ENCODE measurements around the gene APOBEC2.

Gene APOBEC2

DNA sequence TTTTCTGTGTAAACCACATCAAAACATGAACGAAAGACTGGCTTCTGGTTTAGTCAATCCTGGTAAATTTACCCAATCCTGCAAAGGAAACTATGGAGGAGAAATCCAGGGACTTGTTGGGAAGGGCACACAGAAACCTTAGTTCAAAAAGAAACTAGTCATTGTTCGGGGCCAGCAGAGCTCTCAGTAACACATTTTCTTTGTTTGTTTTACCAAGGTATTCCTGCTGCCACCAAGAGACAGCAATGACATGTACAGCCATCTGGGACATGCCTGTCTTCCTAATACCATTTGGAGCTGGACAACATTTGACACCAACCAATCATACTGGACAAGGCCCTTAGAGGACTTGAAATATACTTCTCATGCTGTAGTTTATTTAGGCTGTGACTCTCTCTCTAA is 10.9 kb downstream of the APOBEC2 start:
- no peak for DNase-seq

GRCh38 chr6:41064841-41065240 is 11.8 kb downstream of the APOBEC2 start:
- no peak for DNase-seq

DNA sequence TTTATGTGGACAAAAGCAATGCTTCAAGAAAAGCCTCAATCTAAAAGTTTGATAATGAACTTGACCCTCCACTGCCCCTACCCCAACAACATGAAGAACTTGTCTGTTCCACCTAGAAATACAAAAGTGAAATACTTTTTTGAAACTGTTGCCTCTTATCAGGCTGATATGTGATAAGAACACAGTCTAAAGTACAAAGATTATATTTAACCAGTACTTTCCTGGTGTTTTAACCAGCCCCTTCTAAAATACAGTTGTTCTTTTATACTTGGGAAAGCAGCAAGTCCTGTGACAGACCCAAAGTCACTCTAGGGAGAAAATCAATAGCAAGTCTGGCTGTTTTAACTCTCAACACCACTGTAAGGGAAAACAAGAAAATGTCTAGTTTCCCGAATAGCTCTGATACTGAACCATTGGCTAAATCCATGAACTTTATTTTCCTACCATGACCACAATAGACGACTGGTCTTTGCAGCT is 12.6 kb downstream of the APOBEC2 start:
- DNase-seq, result no peak

GRCh38 chr6:41066867-41067304 is 13.9 kb downstream of the APOBEC2 start:
- peak; percentile 68 for DNase-seq

DNA sequence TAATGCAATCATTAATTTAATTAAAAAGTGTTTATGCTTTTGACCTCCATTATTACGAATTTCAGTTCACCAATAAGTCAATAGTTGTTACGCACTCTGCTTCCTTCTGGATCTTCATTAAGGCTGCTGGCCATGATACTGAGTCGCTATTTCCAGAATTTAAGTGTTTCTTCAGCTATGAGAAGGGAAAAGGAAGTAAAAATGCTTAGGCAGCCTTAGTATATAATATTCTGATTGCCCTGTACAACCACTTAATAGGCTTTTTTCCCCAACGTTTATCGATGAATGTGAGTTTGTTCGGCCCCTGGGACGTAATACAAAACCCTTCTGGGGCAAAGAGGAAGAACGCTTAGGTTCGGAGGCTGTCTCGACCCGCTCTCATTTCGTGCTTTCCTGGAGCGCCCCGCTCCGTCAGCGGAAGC is 18.5 kb downstream of the APOBEC2 start:
- DNase-seq, result no peak

DNA sequence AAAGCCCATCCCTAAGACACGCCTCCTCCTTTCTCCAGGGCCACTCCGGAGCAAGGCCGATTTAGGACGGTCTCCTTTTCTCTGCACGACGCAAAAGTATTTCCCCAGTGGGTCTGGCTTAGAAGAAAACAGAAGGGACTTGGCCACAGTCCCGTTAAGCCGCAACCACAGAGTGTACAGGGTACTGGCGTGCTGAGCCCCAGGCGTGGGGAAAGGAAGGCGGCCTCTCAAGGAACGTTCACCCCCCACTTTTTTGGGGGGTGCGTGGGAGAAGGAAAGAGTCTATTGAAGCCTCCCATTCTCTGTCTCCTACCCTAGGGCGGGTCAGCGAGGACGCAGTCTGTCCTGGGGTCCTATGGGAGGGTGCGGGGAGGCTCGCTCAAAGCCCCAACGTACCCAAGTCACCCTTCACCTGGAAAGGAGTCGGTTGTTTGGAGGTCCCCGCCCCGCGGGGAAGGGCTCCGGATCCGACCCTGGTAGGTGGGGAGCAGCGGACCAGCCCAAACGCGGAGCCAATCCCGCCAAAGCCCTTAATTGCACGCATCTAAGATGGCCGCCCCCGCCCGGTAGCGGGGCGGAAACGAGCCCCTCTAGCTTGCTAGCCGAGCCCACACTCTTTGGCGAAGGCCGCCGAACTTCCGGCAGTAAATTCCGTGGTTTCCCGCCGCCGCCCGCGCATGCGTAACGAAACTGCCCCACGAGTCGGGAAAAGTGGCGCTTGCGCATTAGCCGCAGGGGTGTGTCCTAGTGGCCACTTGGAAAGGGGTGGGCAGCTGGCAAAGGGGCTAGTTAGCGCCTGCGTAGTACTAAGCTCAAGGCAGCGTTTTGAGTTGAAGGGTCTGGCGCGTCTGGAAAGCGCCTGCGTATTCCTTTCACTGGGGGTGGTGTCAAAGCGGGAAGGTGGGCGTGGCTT is 19.2 kb downstream of the APOBEC2 start, which contains the start of gene OARD1:
TSS of gene OARD1 (minus strand) at position 434 of the 913 bp plus-strand sequence. CDS start 722 bp downstream, outside the sequence.
- DNase-seq, result peak; percentile 100

- DNase-seq, result no peak
These were observed 19.8 kb downstream of the APOBEC2 start, which contains the start of gene NFYA for GRCh38 chr6:41072836-41073202. TSS of gene NFYA (plus strand) at chr6:41072974. CDS start at chr6:41079090, 6,116 bp downstream.

- DNase-seq, result peak; percentile 90
These were observed 20.4 kb downstream of the APOBEC2 start for GRCh38 chr6:41073203-41073967.

DNA sequence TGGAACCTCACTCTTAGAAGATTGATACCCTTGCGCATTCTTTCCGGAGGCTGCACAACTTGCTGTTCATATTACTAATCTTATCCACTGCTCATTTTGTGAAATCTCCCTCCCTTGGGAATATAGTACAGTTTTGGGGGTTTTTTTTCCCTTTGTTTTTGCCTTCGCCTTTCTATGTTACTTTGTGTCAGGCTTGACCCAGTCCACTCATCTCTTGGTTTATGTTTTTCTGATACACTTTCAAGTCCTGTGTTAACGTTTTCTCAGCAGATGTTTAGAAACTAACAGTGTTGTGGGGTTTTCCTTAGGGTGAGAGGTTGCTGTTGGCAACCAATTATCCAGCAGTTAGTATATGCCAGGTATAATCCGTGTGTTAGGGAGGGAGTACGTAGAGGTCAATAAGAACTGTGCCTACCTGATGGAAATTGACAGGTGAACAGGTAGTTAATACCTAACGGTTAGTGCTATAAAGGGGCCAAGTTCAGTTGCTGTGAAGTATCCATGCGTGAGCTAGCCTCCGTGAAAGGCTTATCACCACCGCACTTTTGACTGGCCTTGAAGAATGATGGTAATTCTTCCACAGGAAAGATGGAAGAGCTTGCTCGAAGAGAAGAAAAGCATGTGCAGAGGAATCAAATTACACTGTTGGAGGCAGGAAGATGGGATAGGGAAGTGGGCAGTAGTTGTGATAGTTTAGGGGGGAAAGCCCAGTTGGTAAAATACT is 21.1 kb downstream of the APOBEC2 start:
- DNase-seq, result peak; percentile 67

DNA sequence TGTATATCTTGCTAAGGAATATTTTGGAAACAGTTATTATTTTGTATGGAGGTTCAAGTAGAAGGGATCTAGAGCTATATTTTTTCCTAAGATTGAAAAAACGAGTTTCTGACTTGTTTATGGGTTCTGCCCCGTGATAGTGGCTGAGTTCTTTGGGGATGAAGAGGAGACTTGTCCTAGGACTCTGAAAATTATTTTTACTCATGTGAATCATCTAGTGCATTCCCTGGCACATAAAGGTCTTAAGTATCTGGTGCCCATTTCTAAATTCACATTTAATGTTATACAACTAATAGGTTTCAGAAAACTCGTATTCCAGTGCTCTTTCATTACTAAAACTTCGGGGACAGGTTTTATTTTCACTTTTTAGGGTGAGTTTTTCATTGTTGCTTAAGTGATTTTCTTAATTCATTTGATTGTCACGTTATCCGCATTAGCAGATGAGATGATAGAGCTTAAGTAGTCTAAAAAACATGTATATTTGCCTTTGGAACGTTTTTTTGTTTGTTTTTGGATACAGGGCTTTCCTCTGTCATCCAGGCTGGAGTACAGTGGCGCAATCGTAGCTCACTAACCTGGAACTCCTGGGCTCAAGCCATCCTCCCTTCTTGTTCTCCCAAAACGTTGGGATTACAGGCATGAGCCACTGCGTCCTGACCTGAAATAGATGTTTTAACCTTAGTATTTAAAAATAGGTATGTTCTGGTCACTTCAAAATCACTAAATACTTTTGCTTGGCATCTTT is 21.9 kb downstream of the APOBEC2 start:
- DNase-seq, result no peak

DNA sequence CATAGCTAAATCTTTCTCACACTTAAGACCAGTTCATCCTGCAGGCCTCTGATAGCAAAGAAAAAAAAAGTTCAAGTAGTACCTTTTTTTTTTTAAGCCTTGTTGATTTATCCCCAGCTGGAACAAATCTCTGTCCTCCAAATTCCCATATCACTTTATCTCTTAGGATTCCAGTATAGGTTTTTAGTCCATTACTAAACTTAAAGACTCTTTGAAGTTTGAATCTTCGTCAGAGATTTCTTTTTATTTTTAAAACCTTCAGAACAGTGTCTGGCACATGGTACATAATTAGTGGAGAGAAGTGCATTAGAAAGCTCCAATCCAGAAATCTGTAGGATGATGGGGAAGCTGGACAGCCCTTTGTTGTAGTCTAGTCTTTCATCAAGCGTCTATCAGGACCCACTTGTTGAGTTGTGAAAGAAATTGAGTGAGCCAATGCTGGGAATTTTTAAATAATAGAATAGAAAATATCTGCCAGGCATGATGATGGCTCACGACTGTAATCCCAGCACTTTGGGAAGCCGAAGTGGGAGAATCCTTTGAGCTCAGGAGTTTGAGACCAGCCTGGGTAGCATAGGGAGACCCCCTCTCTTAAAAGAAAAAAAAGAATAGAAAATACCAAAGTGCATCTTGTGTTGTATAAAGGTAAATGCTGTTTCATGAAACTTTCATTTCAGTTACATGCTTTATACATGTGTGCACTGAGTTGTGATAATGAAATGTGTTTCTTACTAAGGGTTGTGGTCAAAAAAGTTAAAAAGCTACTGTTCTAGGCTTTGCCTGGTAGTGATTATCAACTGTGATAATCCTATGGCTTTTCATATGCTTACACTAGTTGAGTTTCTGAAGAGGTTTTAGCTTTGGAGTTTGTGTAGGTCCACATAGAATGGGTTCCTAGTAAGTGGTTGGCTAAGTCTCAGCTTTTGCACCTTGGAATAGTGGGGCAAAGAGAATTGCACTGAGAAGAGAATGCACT is 22.9 kb downstream of the APOBEC2 start:
- DNase-seq, result no peak

DNA sequence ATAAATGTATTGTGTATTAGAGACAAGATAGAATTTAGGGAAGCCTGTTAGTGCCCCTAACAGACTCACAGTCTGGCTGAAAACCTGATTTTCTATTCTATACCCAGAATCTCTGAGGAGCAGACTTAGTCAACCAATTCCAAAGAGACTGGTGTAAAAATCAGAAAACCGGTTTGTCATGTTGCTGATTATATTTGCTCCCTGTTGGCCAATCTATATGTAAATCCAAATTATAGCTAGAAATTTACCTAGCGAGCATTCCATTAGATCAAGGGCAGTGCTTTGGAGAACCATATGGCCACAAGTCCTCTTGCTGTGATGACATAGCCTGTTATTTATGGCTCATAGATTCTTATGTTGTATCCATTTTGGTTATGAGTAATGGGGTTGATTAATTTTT is 24.5 kb downstream of the APOBEC2 start:
- DNase-seq, result no peak

- DNase-seq, result no peak
These were observed 25.1 kb downstream of the APOBEC2 start for GRCh38 chr6:41078101-41078500.

- no peak for DNase-seq
These were observed 26.1 kb downstream of the APOBEC2 start for GRCh38 chr6:41079080-41079479.

GRCh38 chr6:41080621-41081020 is 27.6 kb downstream of the APOBEC2 start:
- DNase-seq, result peak; percentile 42

DNA sequence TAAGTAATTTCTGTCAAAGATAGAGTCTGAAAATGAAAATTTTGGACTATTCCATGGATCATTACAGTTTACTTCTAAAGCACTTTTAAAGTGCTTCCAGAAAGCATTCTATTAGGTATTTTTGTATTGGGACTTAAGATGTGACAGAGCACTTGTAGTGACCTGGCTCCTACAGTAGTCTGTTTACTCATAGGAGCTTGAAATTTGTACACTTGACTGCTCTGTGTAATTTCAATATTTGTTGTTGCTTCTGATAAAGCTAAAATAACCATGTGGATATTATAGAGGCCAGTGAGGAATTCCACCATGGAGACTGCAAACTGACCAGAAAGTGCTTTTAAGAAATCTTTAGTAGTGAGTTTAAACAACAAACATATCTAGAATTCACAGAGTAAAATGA is 30.1 kb downstream of the APOBEC2 start:
- no peak for DNase-seq

GRCh38 chr6:41085182-41085581 is 32.2 kb downstream of the APOBEC2 start:
- no peak for DNase-seq

DNA sequence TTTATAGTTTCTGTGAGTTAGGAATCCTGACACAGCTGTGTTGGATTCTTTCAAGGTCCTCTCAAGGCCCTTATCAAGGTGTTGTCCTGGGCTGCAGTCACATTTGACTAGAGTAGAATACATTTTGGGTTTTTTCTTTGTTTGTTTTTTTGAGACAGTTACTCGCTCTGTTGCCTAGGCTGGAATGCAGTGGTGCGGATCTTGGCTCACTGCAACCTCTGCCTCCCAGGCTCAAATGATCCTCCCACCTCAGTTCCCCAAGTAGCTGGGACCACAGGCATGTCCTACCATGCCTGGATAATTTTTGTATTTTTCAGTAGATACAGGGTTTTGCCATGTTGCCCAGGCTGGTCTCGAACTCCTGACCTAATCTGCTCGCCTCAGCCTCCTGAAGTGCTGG is 35.4 kb downstream of the APOBEC2 start:
- no peak for DNase-seq

DNA sequence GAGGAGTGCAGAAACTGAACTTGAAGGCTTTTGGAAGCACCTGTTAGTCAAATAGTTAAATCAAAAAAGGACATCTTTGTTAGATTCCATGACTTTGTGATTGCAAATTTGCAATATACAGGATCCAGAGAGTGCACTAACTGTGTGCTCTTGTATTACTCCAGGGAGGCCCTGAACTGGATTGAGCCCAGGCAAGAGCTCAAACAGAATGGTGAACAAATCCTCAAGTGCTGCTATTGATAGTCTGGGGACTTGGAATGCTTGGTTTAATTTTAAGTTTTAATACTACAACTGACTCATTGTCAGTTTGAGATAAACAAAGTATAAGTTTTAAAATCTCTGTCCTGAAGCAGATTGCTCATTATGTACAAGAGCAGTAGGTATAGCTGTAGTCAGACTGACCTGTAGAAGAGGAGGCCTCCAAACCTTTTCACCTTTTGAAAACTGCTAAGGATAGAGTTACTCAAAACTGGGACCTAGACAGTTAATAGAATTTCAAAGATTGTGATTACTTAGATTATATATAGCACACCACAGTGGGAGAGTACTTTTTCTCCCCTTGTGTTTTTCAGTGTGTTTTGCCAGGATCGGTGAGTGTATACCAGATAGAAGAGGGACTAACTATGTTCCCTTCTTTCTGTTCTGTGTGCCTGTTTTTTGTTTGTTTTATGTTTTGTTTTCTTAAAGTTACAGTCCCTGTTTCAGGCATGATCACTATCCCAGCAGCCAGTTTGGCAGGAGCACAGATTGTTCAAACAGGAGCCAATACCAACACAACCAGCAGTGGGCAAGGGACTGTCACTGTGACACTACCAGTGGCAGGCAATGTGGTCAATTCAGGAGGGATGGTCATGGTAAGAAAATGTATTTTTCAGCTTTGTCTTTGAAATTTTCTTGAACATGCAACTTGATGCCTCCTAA is 38.1 kb downstream of the APOBEC2 start:
- no peak for DNase-seq
